ENCODE data around the gene YPEL5.
A peak's percentile ranks its signal among the peaks of the same experiment; 100 is the strongest.
"Not testable (repeated sequence)": the region's sequence is repeated elsewhere in the genome, so short reads cannot be mapped to it uniquely, and the experiment has no call there.

YPEL5 gene

DNA sequence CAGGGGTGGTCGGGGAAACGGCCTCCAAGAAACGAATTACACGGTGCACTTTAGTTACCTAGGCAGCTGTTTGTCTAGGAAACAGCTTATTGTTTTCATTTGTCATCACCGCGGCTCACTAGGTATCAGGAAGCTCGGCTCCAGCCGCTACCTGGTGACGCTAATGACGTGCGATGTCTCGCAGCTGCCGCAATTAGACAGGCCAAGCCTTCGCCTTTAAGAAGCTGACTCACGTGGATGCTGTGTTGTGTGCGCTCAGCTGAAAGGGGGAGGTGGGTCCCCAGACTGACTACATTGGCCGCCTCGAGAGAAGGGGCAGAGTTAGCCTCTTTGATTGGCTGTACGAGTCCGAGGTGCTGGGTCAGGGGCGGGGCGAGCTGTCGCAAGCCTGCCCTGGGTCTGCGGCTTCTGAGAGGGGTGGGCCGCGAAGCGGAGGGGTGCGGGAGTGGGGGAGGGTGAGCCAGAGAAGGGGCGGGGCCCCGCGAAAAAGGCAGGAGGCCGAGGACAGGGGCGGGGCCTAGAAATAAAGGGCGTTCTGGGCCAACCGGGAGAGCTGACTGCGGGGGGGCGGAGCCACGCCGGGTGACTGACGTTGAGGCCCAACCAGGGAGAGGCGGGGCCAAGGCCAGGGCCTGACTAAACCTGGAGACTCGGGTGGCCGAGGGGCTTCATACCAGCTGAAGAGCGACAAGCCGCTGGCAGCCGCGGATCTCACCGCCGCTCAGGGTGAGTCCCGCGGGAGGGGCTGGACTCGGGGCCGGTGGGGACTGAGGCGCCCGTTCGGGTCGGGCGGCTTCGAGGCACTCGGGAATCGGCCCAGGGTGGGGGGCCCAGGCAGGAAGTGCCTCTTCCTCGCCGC lies at the start of gene YPEL5:
YPEL5 (plus strand) TSS at position 671 of the 859 bp plus-strand sequence. CDS start 9,645 bp downstream, outside the sequence.
- peak; percentile 98 for DNase-seq

DNA sequence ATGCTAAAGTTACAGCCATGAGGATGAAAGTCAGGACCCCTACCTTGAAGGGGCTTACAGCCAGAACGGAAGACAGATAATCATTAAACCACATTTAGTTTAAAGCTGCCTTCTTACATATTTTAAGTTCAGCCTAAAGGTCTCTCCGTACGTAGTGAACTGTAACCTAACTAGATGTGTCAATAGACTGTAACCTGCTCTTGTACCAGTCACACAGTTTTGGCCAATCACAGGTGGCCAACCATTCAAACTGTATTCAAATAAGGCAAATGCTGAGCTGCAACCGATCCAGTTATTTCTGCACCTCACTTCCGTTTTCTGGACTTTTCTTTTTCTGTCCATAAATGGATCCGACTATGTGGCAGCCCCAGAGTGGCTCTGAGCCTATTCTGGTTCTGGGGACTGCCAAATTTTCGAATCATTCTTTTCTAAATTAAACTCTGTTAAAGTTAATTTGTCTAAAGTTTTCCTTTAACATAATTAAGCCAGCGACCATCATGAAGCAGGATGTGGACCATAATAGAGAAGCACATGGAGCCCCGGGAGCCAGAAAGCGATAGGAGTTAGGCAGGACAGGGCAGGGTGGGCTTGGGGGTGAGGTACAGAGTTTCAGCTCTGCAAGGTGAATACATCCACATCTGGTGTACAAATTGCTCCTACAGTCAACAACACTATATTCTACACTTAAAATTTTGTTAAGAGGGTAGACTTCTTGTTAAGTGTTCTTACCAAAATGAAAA lies 48.4 kb upstream of the YPEL5 start:
- DNase-seq, result no peak

DNA sequence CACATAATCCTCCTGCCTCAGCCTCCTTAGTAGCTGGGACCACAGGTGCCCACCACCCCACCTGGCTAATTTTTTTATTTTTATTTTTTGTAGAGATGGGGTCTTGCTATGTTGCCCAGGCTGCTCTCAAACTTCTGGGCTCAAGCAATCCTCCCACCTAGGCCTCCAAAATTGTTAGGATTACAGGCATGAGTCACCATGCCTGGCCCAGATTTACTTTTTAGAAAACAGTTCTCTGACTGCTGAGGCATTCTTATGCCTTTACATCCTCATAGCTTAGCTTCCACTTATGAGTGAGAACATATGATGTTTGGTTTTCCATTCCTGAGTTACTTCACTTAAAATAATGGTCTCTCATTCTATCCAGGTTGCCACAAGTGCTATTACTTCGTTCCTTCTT lies 47.4 kb upstream of the YPEL5 start:
- DNase-seq, result not testable (repeated sequence)

DNA sequence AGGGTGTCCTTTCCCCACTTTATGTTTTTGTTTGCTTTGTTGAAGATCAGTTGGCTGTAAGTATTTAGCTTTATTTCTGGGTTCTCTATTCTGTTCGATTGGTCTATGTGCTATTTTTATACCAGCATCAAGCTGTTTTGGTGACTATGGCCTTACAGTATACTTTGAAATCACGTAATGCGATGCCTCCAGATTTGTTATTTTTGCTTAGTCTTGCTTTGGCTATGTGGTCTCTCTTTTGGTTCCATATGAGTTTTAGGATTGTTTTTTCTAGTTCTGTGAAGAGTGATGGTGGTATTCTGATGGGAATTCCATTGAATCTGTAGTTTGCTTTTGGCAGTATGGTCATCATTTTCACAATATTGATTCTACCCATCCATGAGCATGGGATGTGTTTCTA lies 46.1 kb upstream of the YPEL5 start:
- not testable (repeated sequence) for DNase-seq

DNA sequence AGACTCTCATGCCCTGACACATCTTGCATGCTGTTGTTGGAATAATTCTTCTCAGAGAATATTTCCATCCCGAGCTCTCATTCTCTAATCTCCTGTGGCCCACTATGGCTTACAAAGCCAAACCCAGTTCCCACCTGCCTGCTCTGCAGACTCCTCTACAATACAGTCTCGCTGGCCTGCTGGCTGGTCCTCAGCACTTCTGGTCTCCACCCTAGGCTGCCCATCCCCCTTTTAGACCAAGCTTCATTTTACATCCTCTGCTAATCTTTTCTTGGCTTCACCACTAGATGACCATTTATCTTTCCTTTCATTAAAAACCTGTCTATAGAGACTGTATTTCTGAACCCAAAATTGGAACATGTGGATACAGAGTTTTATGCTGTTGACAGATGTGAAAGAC lies 42.5 kb upstream of the YPEL5 start:
- no peak for DNase-seq

DNA sequence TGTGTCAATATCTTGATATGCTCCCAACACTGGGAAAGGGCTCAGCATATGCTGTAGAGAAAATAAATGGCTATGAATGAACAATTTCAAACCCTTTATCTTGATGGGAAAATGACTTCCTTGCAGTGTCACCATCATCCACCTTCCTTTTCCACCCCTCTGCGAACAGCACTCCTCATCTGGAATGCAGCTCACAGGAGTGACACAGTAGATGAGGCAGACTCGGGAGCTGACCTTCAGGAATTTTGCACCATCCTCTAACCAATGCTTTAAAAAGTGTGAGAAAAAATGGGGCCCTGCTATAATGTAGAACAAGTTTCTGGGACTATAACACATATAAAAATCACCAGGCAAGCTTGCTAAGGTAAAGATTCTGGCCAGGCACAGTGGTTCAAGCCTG lies 41.3 kb upstream of the YPEL5 start:
- no peak for DNase-seq

DNA sequence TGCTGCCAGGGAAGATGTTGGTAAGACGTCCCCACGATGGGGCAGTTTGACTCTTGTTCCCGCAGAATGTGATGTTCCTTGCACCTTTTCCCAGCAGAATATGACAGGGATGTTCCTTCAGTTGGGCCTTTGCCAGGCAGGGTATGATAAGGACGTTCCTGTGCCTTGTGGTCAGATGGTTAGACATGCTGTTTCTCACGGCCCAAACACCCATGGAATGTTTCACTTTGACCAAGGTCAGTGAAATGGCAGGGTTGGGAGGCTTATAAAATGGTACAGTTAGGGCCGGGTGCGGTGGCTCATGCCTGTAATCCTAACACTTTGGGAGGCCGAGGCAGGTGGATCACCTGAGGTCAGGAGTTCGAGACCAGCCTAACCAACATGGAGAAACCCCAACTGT lies 40.3 kb upstream of the YPEL5 start:
- no peak for DNase-seq

DNA sequence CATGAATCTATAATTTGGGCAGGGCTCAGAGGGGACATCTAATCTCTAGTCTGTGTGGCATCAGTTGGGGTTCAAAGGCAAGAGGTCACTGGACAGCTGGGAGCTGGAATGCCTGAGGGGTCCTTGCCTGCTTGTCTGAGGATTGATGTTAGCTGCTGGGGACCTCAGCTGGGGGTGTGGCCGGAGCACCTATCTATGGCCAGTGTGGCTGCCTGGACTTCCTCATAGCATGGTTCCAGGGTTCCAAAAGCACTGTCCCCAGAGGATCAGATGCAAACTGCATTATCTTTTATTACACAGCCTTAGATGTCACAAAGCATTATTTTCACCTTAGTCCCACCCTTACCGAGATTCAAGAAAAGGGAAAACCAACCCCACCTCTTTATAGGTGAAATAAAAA lies 38.6 kb upstream of the YPEL5 start:
- DNase-seq, result no peak

DNA sequence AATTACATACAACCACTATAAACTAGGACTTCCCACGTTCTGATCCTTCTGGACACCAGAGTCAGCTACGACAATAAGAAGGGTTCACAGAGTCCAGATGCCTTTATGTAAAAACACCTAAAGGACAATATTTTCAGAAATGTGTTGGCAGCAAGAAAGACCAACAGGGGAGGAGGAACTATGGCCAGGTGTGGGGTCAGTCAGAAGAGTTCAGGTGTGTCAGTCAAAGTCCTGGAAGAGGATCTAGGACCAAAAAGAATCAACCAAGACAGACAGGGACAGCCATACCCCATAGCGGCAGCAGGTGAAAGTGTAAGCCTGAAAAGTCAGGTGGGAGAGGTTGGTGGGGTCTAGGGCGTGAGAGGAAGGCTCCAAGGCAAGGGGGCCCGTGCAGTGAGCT lies 38.0 kb upstream of the YPEL5 start:
- DNase-seq, result no peak

DNA sequence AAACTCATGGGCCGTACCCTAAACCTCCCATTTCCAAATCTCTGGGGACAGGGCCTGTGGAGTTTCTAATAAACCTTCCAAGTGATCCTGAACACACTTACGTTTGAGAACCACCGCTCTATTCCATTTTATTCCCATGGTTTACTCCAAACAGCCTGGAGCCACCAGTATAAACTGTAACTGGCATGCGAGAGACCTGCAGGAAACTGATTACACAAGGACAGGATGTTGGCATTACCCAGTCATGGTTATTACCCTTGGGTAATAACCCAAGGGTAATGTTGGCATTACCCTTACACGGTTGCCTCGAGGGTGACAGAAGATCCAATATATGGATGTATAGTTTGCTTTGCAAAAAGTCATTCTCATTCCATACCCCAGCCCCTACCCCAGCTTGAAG lies 37.0 kb upstream of the YPEL5 start:
- DNase-seq, result no peak

DNA sequence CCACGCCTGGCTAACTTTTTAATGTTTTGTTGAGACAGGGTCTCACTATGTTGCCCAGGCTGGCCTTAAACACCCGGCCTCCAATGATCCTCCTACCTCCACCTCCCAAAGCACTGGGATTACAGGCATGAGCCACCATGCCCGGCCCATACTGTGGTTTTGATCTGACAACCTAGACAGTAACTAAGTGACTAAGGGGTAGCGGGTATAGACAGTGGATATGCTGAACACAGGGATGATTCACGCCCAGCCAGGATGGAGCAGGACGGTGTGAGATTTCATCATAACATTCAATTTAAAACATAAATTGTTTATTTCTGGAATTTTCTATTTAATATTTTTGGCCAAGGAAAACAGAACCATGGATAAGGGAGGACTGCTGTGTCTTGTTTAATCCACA lies 36.0 kb upstream of the YPEL5 start:
- DNase-seq, result no peak

DNA sequence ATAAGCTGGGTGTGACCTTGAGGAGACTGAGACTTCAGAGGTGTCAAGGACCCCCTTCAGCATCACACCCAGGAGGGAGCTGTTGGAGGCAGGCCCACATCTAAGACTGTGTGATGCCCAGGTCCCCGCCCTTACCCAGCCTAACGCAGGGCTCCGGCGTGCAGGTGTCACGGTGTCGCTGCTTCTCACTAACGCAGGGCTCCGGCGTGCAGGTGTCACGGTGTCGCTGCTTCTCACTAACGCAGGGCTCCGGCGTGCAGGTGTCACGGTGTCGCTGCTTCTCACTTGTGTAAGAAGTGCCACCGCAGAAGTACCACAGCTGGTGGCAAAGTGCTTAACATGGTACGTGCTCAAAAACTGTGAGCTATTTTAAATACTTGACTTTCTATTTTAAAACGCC lies 35.6 kb upstream of the YPEL5 start:
- not testable (repeated sequence) for DNase-seq

DNA sequence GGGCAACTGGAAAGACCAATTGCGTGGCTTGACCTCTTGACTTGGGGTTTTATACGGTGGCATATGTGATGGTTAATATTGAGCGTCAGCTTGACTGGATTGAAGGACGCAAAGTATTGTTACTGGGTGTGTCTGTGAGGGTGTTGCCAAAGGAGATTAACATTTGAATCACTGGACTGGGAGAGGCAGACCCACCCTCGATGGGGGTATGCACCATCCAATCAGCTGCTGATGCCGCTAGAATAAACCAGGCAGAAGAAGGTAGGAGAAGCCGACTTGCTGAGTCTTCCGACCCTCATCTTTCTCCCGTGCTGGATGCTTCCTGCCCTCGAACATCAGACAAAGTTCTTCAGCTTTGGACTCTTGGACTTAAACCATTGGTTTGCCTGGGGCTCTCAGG lies 34.2 kb upstream of the YPEL5 start:
- no peak for DNase-seq

DNA sequence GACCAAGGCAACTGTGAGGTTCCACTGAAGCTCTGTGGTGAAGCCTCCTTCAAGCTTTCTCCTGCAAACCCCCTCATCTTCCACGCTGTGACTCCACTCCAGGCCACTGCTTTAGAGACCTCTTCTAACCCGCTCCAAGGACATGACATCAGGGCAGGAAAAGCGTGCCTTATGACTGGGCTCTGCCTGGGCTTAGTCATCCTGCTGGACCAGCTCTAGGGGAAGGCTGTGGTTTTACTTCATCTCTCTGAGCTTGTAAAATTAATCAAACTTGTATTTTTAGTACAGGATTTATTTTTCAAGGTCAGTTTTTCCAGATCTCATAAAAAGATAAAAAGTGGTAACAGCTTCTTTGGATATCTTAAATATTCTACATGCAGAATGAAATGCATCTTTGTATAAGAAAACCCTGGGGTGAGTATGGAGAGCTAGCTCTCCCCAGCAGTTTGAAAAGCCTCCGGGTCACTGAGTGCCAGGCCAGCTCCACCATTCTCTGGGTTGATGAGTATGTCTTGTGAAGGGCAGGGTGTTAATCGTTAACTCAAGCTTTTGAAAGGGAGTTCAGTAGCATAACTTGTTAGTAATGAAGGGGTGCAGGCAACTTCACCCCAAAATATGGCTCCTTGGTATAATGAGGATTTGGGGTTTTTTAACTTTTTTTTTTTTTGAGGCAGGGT lies 33.1 kb upstream of the YPEL5 start:
- no peak for DNase-seq

DNA sequence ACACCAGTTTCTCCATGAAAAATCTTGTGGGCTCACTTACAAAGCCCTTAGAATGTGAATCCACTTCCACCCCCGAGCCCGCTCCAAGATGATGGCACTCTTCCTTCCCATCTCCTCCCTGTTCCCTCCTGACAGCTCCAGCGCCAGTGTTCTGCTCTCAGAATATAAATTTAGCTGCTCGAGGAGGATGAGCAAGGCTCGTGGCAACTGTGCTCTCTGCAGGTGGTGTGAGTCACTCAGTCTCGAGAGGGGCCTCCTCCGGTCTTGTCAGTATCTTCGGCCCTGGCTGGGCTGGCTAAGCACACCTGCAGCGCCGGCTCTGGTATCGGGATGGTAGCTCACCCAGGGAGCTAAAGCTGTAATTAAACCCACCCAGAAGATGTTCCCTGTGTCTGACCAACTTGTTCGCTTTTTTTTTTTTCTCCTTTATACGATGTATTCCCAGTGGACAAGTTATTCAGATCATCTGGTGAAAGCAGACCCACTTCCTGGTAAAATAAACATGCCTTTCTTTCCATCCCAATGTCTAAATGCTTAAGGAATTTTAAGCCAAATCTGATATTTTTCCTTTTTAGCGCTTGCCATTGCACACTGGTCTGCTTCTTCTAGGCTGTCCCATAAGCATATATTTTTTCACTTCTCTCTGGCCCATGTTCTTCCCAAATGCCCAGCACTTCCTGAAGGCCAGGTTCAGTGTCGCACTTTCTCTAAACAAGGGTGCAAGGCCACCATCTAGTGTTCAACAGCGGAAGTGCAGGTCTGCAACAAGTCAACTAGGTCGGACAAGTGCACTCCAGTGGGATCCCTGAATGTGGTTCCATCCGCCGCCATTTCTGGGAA lies 31.4 kb upstream of the YPEL5 start:
- DNase-seq, result peak; percentile 3

DNA sequence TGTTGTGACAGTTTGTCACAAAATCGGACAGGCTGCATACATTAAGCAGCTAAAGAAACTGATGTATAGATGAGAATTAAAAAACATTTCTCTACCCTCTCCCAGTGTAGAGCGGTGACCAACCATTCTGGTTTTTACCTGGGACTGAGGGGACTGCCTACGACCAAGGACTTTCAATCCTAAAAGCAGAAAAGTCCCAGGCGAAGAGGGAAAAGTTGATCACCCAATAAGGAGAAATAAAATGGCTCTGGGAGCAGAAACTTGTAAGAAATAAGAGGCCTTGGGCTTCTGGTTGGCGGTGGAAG lies 30.9 kb upstream of the YPEL5 start:
- DNase-seq, result no peak

DNA sequence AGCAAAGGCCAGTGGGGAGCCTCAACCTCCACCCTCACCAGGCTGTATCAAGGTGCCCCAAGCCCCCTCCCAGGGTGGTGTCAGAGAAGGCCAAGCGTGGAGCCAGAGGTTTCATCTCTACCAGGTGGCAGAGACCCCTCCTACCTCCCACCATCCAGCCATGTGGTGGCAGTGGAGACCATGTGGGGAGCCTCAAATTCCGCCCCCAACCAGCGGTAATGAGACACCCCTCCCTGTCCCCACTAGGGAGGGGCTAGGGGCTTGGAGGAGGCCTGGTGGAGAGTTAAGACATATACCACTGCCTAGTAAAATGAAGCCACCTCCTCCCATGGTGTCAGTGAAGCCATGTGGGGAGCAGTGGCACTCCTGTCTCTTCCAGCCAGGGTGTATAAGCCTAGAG lies 24.4 kb upstream of the YPEL5 start:
- no peak for DNase-seq

DNA sequence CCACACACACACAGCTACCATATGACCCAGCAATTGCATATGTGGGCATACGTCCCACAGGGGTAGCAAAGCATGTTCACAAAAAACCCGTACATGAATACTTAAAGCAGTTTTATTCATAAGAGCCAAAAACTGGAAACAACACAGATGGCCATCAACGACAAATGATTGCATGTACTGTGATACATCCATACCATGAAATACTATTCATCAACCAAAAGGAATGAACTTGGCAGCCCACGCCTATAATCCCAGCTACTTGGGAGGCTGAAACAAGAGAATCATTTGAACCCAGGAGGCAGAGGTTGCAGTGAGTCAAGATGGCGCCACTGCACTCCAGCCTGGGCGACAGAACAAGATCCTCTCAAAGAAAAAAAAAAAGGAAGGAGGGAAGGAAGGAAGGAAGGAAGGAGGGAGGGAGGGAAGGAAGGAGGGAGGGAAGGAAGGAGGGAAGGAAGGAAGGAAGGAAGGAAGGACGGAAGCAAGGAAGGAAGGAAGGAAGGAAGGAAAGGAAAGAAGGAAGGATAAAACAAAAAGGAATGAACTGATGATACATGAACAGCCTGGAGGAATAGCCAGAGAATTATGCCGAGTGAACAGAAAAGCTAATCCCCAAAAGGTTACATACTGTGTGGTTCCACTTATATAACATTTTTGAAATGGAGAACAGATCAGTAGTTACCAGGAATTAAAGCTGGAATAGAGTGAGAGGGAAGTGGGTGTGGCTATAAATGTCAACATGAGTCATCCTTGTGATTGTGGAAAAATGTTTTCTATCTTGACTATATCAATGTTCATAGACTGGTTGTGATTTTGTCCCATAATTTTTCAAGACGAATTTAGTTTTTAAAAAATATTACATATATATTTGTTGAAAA lies 19.6 kb upstream of the YPEL5 start:
- no peak for DNase-seq

DNA sequence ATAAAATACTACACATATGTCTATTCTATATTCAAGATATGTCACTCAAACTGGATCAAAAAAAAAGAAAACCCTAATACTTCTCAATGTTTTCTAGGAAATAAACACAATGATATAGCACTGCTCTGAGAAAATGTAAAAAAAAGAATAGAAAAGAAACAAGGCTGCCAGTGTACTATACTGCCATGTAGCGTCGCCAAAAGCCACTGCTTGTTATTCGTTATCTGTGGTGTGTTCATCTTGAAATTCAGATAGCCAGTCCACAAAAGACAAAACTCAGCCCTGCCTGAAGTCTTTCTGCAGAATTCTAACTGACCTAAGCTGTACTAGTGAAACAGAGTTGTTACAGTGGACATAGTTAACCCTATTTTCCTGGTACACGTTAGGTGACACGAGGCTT lies 12.2 kb upstream of the YPEL5 start:
- no peak for DNase-seq

DNA sequence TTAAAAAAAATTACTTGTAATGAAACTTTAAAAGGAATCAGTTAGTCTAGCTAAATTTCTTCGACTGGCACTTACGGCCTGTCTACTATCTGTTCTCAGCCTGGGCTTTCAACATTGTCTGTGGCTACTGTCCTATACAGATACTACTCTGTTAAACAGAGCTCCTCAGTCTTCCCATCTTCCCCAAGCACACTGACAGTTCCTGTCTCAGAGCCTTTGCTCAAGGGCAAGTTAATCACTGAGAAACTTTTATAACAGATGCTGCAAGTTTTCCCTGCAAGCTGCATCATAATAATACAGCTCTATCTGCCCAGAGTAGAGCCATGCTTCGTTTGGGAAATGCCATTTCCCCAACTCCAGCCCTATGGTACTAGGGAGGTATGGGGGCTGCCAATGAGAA lies 11.3 kb upstream of the YPEL5 start:
- no peak for DNase-seq

DNA sequence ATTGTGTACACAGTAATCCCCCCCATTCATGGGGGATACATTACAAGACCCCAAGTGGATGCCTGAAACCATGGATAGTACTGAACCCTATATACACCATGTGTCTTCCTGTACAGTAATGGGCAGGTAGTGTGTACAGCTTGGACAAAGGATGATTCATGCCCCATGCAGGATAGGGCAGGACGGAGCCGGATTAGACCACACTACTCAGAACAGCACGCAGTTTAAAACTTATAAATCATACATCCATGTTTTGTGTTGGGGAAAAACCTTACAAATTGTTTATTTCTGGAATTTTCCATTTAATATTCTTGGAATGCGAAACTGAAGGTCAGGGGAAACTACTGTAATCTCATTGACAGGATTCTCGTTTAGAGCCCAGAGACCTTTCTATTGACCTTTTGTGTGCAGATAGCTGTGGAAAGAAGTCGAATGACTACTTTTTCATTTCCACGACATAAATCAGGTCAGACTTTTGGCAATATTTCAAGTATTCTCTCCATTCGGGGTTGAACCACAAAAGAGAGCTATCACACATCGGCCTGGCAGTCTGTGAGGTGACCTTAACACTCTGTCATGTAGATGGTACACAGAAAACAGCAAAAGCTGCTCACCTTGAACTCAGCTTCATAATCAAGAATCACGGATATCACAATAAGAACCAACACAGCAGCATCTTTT lies 9.9 kb upstream of the YPEL5 start:
- DNase-seq, result no peak

Measured in NCI-H1436 treated with DMSO at 0.1 percent for 48 hours (cell line).